ENCODE data around the gene SLK.

SLK gene

GRCh38 chr10:103942866-103943265 lies 24.1 kb upstream of the SLK start:
- no peak for DNase-seq

- DNase-seq: no peak
These were observed 19.0 kb upstream of the SLK start for GRCh38 chr10:103947799-103948516.

GRCh38 chr10:103949728-103950127 lies 17.2 kb upstream of the SLK start:
- DNase-seq: no peak

- no peak for DNase-seq
These were observed 15.8 kb upstream of the SLK start for GRCh38 chr10:103951183-103951582.

- no peak for DNase-seq
These were observed 15.0 kb upstream of the SLK start for GRCh38 chr10:103951942-103952341.

GRCh38 chr10:103954543-103954942 lies 12.4 kb upstream of the SLK start:
- DNase-seq: no peak

- no peak for DNase-seq
These were observed 7.9 kb upstream of the SLK start for GRCh38 chr10:103958996-103959395.

- no peak for DNase-seq
These were observed 6.8 kb upstream of the SLK start for GRCh38 chr10:103960103-103960502.

- no peak for DNase-seq
These were observed 620 bp downstream of the SLK start for GRCh38 chr10:103967448-103968071.

- DNase-seq: no peak
These were observed 1.8 kb downstream of the SLK start for GRCh38 chr10:103968441-103969391.

GRCh38 chr10:103969436-103969835 lies 2.5 kb downstream of the SLK start:
- no peak for DNase-seq

GRCh38 chr10:103969857-103970627 lies 3.1 kb downstream of the SLK start:
- DNase-seq: no peak

- DNase-seq: no peak
These were observed 8.2 kb downstream of the SLK start for GRCh38 chr10:103975169-103975568.

- no peak for DNase-seq
These were observed 10.3 kb downstream of the SLK start for GRCh38 chr10:103977204-103977603.

GRCh38 chr10:103979530-103979929 lies 12.6 kb downstream of the SLK start:
- DNase-seq: no peak

- no peak for DNase-seq
These were observed 13.5 kb downstream of the SLK start for GRCh38 chr10:103980288-103980906.

- no peak for DNase-seq
These were observed 15.7 kb downstream of the SLK start for GRCh38 chr10:103982639-103983038.

- DNase-seq: no peak
These were observed 16.5 kb downstream of the SLK start for GRCh38 chr10:103983367-103983911.

- DNase-seq: no peak
These were observed 18.8 kb downstream of the SLK start for GRCh38 chr10:103985726-103986125.

GRCh38 chr10:103986360-103986759 lies 19.4 kb downstream of the SLK start:
- DNase-seq: no peak

GRCh38 chr10:103990121-103990520 lies 23.2 kb downstream of the SLK start:
- DNase-seq: no peak

- DNase-seq: no peak
These were observed 23.6 kb downstream of the SLK start for GRCh38 chr10:103990531-103990930.

Measured in NCI-H524 treated with DMSO at 0.1 percent for 48 hours (cell line).